ENCODE results near the gene PLEKHG4B. TPM values are rescaled to one million over a fixed set of nuclear protein-coding genes. Genes with fewer than 3 reads are reported as not detected.

The PLEKHG4B gene
- total RNA-seq, 1 experiment from 2014 or later: 44.3 TPM

DNA sequence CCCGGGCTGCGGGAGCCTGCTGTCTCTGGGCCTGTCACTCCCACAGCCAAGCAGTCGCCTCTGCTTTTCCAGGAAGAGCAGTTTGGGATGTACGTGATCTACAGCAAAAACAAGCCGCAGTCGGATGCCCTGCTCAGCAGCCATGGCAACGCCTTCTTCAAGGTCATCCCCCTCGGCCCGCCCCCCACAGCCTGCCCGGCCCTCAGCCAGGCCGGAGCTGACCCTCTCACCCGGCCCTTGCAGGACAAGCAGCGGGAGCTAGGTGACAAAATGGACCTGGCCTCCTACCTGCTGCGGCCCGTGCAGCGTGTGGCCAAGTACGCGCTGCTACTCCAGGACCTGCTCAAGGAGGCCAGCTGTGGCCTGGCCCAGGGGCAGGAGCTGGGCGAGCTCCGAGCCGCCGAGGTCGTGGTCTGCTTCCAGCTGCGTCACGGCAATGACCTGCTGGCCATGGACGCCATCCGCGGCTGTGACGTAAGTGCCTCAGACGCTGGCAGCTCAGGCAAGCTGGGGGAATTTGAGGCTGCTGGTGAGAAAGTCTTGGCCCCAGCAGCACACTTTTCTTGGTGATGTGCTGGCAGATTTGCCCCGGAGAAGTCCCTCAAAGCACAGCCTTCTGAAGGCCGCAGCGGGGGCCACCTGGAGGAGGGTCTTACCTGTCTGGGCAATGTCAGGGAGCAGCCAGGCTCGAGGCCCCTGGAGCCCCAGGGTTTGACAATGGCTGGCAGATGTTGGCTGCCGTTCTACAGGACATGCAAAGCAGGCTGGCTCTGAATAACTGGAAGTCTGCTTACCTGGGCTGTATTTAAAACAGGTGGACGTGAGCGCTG, 79.2 kb downstream of the PLEKHG4B start:
- Mint-ChIP-seq H3K27ac (no peak overlapping the region), H3K4me3 (no peak overlapping the region), H3K4me1 (peaks cover 0 to 5% of the 10 kb centered on the region in 2 experiments; a peak in 1 of 4 replicates), H3K9me3 (peaks cover 0 to 2% of the 10 kb centered on the region in 2 experiments; a peak in 1 of 5 replicates), H3K27me3 (ENCODE audit: low read depth) (no peaks in the 10 kb centered on the region; the same call in 1 of the 2 replicates), H3K36me3 (ENCODE audit: insufficient read depth in 1 of 3, low read depth in 3 of 3) (peaks cover 4 to 46% (median 43%) of the 10 kb centered on the region in 3 experiments; a peak in 6 of 7 replicates)
- TF ChIP-seq CTCF (conservative IDR thresholded peaks at IDR 0.05): no peak
- Histone ChIP-seq H4K8ac (replicated peaks; ENCODE audit: insufficient read length, low read depth, low read length) (no peak overlapping the region), H2BK120ac (ENCODE audit: low read depth, low read length, poor library complexity, severe bottlenecking) (no peak overlapping the region), H3K14ac (ENCODE audit: insufficient read depth, low read length) (no peak overlapping the region; the same call in 1 of the 2 replicates), H3K9me3 (ENCODE audit: control insufficient read depth, low read depth, low read length) (no peaks in the 10 kb centered on the region), H2AK5ac (ENCODE audit: insufficient read length, low read length) (no peak overlapping the region), H3K27ac (ENCODE audit: insufficient read length, low read depth, low read length) (no peak overlapping the region), H2BK20ac (ENCODE audit: low read depth, low read length, poor library complexity, severe bottlenecking) (no peak overlapping the region), H2BK15ac (ENCODE audit: low read depth, low read length) (no peak overlapping the region), H3K23me2 (ENCODE audit: insufficient read length, low read depth, low read length, poor library complexity, severe bottlenecking) (no peaks in the 10 kb centered on the region), H3K9ac (ENCODE audit: extremely low read depth, insufficient read length, low read length) (no peak overlapping the region), H2AFZ (ENCODE audit: low read length) (no peak overlapping the region), H3K79me1 (ENCODE audit: insufficient read depth, low read depth, low read length, poor library complexity, severe bottlenecking) (no peaks in the 10 kb centered on the region), H3K23ac (ENCODE audit: insufficient read length, low read depth, low read length) (no peak overlapping the region), H4K91ac (ENCODE audit: insufficient read length, low read depth, low read length) (no peak overlapping the region), H3K56ac (ENCODE audit: insufficient read length, low read depth, low read length) (no peak overlapping the region), H3K4me2 (ENCODE audit: insufficient read depth, insufficient read length, low read length) (no peak overlapping the region), H4K5ac (ENCODE audit: insufficient read length, low read depth, low read length) (no peak overlapping the region), H3T11ph (ENCODE audit: low read length) (no peak overlapping the region), H3K4ac (ENCODE audit: low read depth, low read length) (no peak overlapping the region), H4K20me1 (ENCODE audit: control insufficient read depth, insufficient read depth, insufficient read length) (no peaks in the 10 kb centered on the region), H3K27me3 (ENCODE audit: insufficient read depth, low read length) (no peaks in the 10 kb centered on the region), H3K18ac (ENCODE audit: insufficient read length, low read depth, low read length) (no peak overlapping the region), H2BK5ac (ENCODE audit: insufficient read length, low read length) (no peak overlapping the region), H3K4me1 (ENCODE audit: insufficient read depth, low read length) (no peaks in the 10 kb centered on the region), H3K79me2 (ENCODE audit: insufficient read depth, low read length) (no peaks in the 10 kb centered on the region), H2BK12ac (ENCODE audit: insufficient read length, low read depth, low read length) (no peak overlapping the region)
- no CpG with 5 or more reads among the region's 37 CpGs for WGBS (ENCODE audit: extremely low coverage, insufficient read length, low lambda C conversion rate)
- DNase-seq: no peak

Measured in H9 (cell line).